SK-N-SH treated with all-trans-retinoic acid at 6 μM for 48 hours (cell line): ENCODE results near the gene LDHD.

Source experiments
- ARNTL ChIP-seq: fragments of 450-650 bp; formaldehyde crosslinking; IDR thresholded peaks from 2 replicates; pipeline ENCODE4 v1.5.0; 2020; ENCODE audit warnings: low read depth, mild to moderate bottlenecking, moderate library complexity, borderline replicate concordance
- ISL1 ChIP-seq: fragments of 250-450 bp; sonication (Bioruptor Pico); IDR thresholded peaks from 2 replicates; pipeline ENCODE4 v2.1.2; 2022; ENCODE audit warnings: mild to moderate bottlenecking, moderate library complexity
- OSR1 ChIP-seq: fragments of 250-450 bp; sonication (Bioruptor Pico); IDR thresholded peaks from 2 replicates; pipeline ENCODE4 v1.8.0; 2022; ENCODE audit warnings: moderate library complexity, mild to moderate bottlenecking, inconsistent platforms
- PPARA ChIP-seq: fragments of 250-450 bp; sonication (Bioruptor Pico); IDR thresholded peaks from 2 replicates; pipeline ENCODE4 v1.5.0; 2020; ENCODE audit warnings: mild to moderate bottlenecking, borderline replicate concordance
- RARB ChIP-seq: fragments of 250-450 bp; sonication (Bioruptor Pico); IDR thresholded peaks from 2 replicates; pipeline ENCODE4 v1.8.0; 2021; ENCODE audit warnings: mild to moderate bottlenecking, moderate library complexity
- TSHZ2 ChIP-seq: fragments of 250-450 bp; sonication (Bioruptor Pico); IDR thresholded peaks from 2 replicates; pipeline ENCODE4 v1.5.0; 2020; ENCODE audit warnings: mild to moderate bottlenecking, moderate library complexity
- ZC3H10 ChIP-seq: fragments of 250-450 bp; sonication (Bioruptor Pico); IDR thresholded peaks from 2 replicates; pipeline ENCODE4 v1.5.1; 2021; ENCODE audit warnings: mild to moderate bottlenecking, moderate library complexity
- ZFP30 ChIP-seq: fragments of 450-650 bp; formaldehyde crosslinking; IDR thresholded peaks from 2 replicates; pipeline ENCODE4 v1.5.0; 2022; ENCODE audit warnings: mild to moderate bottlenecking, moderate library complexity
- ZNF565 ChIP-seq: fragments of 450-650 bp; formaldehyde crosslinking; conservative IDR thresholded peaks from 2 replicates; pipeline ENCODE4 v1.5.0; 2020; ENCODE audit warnings: low read depth, mild to moderate bottlenecking, moderate library complexity
- ZNF8 ChIP-seq: fragments of 450-650 bp; formaldehyde crosslinking; IDR thresholded peaks from 2 replicates; pipeline ENCODE4 v1.5.0; 2020; ENCODE audit warnings: mild to moderate bottlenecking, moderate library complexity
- TF ChIP-seq, protein P1 (sequence below): fragments of 250-450 bp; sonication (Bioruptor Pico); IDR thresholded peaks from 2 replicates; pipeline ENCODE4 v1.8.0; 2020; ENCODE audit warnings: mild to moderate bottlenecking, moderate library complexity, borderline replicate concordance

- TF ChIP-seq, protein P1, sequence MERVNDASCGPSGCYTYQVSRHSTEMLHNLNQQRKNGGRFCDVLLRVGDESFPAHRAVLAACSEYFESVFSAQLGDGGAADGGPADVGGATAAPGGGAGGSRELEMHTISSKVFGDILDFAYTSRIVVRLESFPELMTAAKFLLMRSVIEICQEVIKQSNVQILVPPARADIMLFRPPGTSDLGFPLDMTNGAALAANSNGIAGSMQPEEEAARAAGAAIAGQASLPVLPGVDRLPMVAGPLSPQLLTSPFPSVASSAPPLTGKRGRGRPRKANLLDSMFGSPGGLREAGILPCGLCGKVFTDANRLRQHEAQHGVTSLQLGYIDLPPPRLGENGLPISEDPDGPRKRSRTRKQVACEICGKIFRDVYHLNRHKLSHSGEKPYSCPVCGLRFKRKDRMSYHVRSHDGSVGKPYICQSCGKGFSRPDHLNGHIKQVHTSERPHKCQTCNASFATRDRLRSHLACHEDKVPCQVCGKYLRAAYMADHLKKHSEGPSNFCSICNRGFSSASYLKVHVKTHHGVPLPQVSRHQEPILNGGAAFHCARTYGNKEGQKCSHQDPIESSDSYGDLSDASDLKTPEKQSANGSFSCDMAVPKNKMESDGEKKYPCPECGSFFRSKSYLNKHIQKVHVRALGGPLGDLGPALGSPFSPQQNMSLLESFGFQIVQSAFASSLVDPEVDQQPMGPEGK (CRISPR knock-in tag), result no peak
- TF ChIP-seq RARB (no peak), ZNF8 (CRISPR knock-in tag) (no peak), ISL1 (CRISPR knock-in tag) (no peak), OSR1 (CRISPR knock-in tag) (no peak), TSHZ2 (CRISPR knock-in tag) (no peak), ZC3H10 (CRISPR knock-in tag) (no peak), PPARA (no peak), ZNF565 (CRISPR knock-in tag) (no peak), ARNTL (CRISPR knock-in tag) (no peak), ZFP30 (CRISPR knock-in tag) (no peak)
Observed at GRCh38 chr16:75138233-75138632, 21.7 kb upstream of the LDHD start.
